H1 (cell line): ENCODE data around the gene FAM162A.

ENCODE experiments used
- RFX5 ChIP-seq: IDR thresholded peaks from 2 replicates; pipeline ENCODE4 v1.6.1; 2011; ENCODE audit warnings: low read depth, low read length, improper control_type of control experiment, borderline replicate concordance
- TF ChIP-seq, protein P1 (sequence below), 3 experiments: IDR thresholded peaks; 1 replicate in 2 of 3; 2 replicates in 1 of 3; pipeline versions ENCODE4 v1.5.1 to v1.6.1; 2011; ENCODE audit warnings: low read length in 3 of 3, mild to moderate bottlenecking in 3 of 3, inconsistent platforms in 2 of 3, low read depth in 1 of 3, moderate library complexity in 1 of 3; ENCODE audit not compliant: insufficient read depth in 1 of 3; ENCODE audit errors: control extremely low read depth in 1 of 3

DNA sequence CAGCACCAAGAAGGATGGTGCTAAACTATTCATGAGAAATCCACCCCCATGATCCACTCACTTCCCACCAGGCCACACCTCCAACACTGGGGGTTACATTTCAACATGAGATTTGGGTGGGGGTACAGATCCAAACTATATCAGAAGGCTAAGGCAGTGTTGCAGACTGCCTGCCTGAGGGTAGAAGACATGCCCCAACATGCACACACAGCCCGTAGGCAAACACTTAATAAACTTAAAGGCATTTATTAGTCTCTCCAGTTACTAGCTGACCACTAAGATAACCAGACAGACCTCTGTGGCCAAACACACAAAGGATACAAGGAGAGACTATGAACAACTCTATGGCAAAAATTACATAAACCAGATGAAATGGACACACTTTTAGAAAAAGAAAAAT lies 10.2 kb downstream of the FAM162A start:
- TF ChIP-seq, protein P1, sequence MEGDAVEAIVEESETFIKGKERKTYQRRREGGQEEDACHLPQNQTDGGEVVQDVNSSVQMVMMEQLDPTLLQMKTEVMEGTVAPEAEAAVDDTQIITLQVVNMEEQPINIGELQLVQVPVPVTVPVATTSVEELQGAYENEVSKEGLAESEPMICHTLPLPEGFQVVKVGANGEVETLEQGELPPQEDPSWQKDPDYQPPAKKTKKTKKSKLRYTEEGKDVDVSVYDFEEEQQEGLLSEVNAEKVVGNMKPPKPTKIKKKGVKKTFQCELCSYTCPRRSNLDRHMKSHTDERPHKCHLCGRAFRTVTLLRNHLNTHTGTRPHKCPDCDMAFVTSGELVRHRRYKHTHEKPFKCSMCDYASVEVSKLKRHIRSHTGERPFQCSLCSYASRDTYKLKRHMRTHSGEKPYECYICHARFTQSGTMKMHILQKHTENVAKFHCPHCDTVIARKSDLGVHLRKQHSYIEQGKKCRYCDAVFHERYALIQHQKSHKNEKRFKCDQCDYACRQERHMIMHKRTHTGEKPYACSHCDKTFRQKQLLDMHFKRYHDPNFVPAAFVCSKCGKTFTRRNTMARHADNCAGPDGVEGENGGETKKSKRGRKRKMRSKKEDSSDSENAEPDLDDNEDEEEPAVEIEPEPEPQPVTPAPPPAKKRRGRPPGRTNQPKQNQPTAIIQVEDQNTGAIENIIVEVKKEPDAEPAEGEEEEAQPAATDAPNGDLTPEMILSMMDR (IDR thresholded peaks at IDR 0.05; ENCODE audit: control extremely low read depth in 1 of 3, insufficient read depth in 1 of 3, low read depth in 1 of 3, low read length in 3 of 3) = no peak
- no peak for TF ChIP-seq RFX5
